ENCODE measurements around the gene SGCA.

SGCA gene

DNA sequence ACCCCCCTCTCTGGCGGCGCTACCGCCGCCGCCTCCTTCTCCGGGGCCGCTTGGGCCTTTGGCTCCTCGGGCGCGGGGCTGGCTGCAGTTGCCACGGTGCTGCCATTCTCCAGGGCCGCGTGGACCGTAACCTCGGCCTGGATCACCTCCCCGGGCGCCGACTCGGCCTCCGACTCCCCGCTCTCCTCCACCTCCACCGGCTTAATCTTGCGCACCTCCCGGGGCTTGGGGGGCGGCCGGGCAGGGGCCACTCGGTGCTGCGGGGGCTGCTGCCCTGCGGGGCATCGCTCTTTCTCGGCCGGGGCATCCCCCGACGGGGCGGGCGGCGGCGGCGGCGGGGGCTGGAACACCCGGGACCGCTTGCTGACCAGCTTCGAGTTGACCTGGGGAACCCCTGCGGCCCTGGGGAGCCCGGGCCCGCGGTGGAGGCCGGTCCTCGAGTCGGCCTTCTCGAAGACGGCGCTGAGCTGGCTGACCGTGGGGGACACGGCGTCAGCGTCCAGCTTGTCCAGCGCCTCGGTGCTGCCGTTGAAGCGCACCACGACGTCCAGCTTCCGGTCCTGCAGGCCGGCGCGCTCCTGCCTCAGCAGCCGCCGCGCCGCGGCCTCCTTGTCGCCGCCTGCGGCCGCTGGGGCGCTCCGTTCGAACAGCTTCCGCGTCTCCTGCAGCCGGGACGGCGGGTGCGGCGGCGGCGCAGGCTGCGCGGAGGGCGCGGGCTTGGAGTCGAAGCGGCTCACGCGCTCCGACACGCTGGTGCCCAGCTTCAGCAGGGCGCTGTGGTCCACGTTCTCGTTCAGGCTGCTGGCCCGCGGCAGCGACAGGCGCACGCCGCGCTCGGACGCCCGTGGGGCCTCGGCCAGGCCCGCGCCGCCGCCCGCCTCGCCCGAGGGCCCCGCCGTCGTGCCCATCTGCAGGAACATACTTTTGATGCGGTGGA is 16.1 kb upstream of the SGCA start:
- no peak for DNase-seq

DNA sequence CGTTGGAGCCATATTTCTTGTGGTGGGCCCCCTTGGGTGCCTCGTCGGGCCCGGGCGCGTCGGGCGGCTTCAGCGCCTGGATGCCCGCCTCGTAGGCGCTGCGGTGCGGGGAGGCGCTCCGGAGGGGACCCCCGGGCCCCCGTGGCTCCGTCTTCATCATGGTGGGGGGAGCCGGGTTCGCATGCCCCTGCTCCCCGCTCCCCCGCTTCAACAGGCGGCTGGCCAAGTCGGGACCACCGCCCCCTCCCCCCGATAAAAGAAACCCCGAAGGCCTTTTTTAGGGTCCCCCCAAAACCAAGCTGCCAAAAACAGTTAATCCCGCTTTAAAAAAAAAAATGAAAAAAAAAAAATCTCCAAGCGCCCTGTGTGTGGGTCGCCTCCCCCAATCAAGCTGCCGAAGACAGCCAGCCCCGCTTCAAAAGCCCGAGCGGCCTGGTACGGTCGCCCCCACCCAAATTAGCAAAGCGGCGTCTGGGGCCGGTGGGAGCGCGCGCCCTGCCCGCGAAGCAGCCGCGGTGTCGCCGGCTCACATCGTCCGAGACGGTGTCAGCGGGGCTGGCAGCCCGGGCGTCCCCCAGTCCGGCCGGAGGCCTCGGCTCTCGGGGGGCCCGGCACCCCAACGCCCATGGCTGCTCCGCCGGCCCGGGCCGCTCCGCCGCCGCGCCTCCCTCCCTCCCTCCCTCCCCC is 15.3 kb upstream of the SGCA start, which contains the start of gene PPP1R9B:
Gene PPP1R9B (minus strand): TSS at position 324 of the 687 bp plus-strand sequence. CDS start 164 bp downstream, at position 160.
- DNase-seq = no peak

GRCh38 chr17:50151041-50151936 is 14.5 kb upstream of the SGCA start:
- DNase-seq = peak; percentile 58

DNA sequence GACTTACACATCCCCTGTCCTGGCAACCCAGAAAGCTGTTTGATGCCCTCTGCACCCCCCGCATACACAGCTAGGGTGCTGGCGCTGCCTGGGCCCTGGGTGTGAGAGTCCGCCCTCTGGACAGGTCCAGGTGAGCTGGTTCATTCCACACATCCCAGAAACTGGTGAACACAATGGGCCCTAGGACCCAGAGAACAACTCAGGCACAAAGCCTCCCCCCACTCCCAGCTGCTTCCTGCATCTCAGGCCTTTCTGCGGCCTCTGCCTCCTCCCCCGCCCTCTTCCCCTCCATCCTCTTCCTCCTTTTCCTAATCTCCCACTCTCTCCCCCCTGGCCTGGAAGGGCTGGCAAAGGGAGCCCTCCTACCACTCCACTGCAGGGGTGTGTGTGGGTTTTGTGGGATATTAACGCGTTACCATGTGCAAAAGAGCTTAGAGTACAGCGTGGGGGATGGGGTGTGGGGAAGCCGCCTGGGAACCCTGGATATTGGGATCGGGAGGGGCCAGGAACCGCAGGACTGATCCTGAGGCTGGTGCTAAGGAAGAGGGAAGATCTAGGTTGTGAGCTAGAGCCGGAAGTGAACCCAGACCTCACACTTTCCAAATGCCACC is 13.8 kb upstream of the SGCA start:
- DNase-seq = peak; percentile 86

- no peak for DNase-seq
Measured at GRCh38 chr17:50152736-50153135, 13.1 kb upstream of the SGCA start.

DNA sequence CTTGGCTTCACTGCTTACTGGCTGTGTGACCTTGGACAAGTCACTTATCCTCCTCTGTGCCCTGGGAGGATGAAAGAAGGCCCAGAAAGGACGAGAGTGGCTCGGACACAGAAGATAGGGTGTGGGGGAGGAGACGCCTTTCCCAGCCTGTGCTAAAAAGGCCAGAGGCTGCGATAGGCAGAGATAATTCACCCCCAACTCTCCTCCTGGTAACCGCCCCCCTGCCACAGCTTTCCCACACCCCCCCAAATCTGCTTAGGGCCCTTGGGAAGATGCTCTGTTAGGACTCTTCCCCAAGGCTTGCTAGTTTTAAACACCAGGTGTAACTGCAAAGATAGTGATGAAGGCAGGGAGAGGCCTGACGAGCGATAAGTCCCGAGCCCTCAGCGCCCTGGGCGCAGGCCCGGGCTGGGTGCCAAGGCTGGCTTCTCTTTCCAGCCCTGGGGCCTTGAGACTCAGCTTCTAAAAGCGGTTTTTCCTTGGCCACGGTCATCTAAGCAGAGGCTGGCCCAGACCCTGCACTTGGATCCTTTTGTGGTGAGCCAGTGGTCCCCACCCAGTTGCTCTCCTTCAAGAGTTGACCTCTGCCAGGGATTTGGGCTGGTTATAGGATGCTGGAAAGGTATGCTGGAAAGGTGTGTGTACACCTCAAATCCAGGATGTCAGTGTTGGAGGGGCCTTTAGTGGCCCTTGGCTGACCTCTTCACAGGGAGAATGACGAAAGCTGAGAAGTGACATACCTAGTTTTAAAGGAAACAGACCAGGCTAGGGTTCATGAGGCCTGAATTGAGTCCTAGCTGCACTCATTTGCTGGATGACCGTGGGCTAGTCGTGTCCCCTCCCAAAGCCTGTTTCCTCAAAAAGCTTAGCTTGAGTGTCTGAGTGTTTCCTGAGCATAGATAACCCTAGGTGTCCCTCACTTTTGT is 11.9 kb upstream of the SGCA start:
- no peak for DNase-seq

- DNase-seq = no peak
Measured at GRCh38 chr17:50154604-50155003, 11.2 kb upstream of the SGCA start.

DNA sequence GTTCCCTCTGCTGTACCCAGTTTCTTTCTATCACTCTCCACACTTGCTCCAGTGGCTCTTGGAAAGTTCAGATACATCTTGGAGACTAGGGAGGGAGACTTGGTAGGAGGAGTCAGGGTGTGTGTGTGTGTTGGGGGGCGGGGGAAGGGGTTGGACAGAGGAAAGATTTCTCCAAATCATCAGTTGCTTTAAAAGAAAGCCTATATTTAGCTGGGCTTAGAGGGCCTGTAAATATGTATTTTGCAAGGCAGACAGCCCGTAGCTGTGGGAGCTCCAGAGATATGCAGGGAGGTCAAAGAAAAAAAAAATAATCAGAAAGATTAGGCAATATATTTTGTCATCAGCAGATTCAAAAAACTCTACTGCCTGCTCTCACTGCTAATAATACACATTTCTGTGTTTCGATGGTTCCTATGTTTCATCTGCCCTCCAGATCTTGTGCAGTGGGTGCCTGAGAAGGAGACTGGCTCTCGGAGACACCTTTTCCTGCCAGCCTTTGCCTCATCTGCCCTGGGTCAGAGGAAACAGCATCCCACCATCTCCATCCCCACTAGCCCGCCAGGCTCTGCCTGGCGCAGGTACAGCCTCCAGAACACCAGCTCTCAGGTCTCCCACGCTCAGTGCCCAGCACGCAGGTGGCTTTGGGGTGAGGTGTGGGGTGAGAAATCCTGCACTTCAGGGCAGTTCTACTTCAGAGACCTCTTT is 10.5 kb upstream of the SGCA start:
- no peak for DNase-seq

DNA sequence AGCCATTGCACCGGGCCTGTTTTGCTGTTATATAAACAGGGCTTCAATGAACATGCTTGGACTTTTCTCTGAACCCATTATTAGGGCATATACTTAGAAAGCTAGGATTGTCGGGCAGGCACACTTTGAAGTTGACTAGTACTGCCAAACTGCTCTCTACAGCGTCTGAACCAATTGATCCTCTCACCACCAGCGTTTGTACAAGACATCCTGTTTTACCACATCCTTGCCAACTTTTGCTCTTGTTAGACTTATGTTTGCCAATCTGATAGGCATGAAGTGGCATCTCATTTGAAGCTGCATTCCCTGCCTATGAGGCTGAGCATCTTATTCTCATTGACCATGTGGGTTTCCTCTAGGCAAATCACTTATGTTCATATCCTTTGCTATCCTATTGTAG is 7.9 kb upstream of the SGCA start:
- DNase-seq = no peak

DNA sequence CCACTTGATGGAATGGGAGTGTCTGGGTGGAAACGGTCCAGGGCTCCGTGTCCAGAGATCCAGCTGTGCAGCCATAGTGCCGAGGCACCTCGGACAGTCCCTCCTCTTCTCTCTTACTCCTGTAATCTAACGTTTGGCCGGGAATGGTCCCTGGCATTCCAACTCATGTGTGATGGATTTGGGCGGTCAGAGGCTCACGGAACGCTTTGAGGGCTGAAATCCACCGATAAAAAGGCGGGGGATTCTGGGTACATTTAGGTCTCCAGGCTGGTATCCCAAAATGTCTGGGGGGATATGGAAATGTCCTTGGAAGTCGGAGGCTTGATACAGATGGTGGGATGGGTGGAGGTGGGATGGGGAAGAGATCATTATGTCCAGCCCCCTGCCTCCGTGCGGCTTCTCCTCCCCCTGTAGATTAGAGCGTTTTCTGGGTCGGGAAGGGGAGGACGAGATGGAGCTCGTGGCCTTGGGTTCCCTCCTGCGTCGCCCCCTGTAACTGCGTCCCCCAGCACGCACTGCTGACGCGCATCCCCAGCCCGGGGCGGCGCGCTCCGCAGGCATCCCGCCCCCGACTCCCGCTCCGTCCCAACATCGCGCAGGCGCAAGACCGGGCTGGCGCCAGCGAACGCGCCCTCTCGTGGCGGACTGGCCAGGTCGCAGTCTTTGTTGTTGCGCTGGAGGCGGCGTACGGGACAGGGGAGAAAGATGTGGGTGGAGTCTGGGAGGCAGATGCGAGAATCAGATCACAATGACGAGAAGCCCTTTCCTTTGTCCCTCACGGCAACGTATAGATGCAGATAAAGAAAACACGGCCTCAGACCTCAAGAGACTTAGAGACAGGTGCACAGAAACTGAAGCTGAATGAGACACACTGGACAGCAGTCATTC is 4.5 kb upstream of the SGCA start:
- DNase-seq = peak; percentile 90

DNA sequence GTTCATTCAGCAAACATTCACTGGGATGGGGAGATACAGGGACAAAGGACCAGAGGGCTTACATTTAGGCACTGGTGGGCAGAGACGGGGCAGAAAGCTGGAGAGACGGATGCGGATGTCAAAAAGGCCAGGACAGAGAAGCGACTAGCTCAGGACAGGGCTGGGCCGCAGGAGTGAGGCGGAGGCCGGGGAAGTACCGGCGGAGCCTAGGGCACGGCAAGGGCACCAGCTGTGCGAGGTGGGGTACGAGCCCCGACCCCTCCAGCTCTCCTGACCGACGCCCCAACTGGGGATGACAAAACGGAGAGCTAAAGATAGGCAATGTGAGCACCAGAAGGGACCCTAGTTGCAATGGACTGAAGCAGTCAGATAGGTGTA is 3.9 kb upstream of the SGCA start:
- DNase-seq = no peak

- DNase-seq = no peak
Measured at GRCh38 chr17:50162466-50163254, 3.1 kb upstream of the SGCA start.

GRCh38 chr17:50163843-50164696 is 1.7 kb upstream of the SGCA start:
- no peak for DNase-seq

DNA sequence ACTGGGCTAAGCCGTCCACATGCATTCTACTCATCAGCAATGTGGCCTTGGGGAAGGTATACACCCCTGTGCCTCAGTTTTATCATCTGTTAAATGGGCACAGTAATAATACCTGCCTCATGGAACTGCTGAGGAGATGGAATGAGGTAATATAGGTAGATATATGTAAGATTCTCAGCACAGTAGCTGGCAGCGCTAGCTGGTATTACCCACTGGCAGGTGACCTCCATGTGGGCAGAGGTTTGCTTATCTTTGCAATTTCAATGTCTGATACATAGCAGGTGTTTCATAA is 1.2 kb upstream of the SGCA start:
- no peak for DNase-seq

DNA sequence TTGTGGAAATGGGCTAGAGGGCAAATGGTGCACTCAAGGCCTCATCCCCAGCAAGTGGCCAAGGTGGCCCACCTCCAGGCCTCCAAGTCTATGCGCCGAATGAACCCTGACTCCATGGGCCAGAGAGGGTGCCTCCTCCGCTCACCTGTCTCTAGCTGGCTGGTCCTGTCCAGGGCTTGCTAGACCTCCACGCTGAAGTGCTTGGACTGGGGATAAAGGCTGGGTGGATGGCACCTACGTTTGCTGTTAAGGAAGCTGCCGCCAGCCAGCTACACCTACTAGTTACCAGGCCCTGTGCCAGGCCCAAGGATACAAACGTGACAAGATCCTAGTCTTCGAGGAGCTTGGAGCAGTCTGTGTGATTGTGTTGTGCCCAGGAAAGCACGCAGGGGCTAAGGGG is 739 bp upstream of the SGCA start:
- DNase-seq = no peak

- no peak for DNase-seq
Measured at GRCh38 chr17:50165466-50165865, 339 bp upstream of the SGCA start.

DNA sequence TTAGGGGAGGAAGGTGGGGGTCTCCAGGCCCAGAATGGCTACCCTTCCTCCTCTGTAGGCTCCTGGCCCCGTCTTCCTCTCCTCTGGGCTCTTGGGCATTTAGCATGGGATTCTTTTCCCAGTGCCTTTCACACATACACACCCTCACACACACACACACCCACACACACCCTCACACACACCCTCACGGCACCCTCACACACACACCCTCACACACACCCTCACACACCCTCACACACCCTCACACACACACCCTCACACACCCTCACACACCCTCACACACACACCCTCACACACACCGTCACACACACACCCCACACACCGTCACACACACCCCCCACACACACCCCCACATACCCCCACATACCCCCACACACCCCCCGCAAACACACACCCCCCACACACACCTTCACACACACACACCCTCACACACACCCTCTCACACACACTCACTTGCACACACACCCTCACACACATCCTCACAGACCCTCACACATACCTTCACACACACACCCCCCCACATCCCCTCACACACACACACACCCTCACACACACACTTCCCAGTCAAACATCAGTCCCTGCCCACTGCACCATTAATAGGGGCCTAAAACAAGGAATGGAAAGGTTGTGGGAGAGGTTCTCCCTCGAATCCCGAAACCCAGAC is 845 bp downstream of the SGCA start:
- no peak for DNase-seq

DNA sequence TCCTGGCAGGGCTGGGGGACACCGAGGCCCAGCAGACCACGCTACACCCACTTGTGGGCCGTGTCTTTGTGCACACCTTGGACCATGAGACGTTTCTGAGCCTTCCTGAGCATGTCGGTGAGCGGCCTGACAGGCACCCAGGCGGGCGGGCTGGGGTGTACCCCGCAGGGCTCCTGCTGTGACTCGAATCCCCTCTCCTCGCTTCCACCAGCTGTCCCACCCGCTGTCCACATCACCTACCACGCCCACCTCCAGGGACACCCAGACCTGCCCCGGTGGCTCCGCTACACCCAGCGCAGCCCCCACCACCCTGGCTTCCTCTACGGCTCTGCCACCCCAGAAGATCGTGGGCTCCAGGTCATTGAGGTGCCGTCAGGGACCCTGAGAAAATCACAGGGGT is 1.6 kb downstream of the SGCA start:
- DNase-seq = no peak

All from DMS79 (cell line).